ENCODE measurements around the gene HMCES. TPM values are rescaled to one million over a fixed set of nuclear protein-coding genes. Genes with fewer than 3 reads are reported as not detected.

The HMCES gene
- total and polyA plus RNA-seq, 2 of the 13 experiments (the other 11 are each of a cell fraction or from before 2014, with no cell fraction given) = 16.1 to 37.5 TPM

DNA sequence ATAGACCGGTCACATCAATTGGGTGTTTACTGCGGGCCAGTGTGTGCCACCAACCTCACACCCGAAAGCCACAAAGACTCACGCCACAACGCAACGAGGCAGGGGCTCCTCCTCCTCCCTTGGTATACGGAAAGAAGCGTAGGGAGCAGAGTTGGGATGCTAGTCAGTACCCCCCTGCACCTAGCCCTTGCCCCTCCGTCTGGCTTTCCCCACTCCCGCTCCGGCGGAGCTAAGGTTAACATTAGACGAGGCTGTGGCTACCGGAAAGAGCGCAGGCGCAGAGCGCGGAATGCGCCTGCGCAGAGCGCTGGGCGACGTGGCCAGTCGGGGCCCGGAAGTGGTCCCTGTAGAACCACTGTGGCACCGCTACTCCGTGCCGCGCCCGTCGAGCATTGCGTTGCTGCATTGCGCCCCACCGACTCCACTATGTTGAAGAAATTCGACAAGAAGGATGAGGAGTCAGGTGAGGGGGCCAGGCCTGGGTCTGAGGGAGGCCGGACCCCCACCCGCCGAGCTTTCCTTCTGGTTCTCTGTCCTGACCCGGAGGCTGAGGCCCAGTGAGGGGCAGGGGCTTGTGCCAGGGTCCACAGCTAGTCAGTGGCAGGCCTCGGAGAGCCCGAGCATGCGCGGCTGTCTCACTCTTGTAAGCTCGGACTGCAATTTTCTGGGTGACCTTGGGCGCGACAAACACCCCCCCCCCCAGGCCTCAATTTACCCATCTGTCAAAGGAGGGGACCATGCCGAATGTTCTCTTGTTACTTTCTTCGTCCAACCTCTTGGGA is 29.2 kb upstream of the HMCES start, which contains the start of gene COPG1 (continued):
- TF ChIP-seq, protein P1, sequence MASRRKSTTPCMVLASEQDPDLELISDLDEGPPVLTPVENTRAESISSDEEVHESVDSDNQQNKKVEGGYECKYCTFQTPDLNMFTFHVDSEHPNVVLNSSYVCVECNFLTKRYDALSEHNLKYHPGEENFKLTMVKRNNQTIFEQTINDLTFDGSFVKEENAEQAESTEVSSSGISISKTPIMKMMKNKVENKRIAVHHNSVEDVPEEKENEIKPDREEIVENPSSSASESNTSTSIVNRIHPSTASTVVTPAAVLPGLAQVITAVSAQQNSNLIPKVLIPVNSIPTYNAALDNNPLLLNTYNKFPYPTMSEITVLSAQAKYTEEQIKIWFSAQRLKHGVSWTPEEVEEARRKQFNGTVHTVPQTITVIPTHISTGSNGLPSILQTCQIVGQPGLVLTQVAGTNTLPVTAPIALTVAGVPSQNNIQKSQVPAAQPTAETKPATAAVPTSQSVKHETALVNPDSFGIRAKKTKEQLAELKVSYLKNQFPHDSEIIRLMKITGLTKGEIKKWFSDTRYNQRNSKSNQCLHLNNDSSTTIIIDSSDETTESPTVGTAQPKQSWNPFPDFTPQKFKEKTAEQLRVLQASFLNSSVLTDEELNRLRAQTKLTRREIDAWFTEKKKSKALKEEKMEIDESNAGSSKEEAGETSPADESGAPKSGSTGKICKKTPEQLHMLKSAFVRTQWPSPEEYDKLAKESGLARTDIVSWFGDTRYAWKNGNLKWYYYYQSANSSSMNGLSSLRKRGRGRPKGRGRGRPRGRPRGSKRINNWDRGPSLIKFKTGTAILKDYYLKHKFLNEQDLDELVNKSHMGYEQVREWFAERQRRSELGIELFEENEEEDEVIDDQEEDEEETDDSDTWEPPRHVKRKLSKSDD (CRISPR knock-in tag; IDR thresholded peaks at IDR 0.05; ENCODE audit: low read depth) = no peak
- TF ChIP-seq SRY (CRISPR knock-in tag; IDR thresholded peaks at IDR 0.05) = peak; percentile 82; the same call in 1 of the 2 replicates
- no peak; the same call in 1 of the 2 replicates for TF ChIP-seq ZNF792 (CRISPR knock-in tag; IDR thresholded peaks at IDR 0.05)
- no peak for TF ChIP-seq ZNF816 (CRISPR knock-in tag; IDR thresholded peaks at IDR 0.05; ENCODE audit: borderline replicate concordance)
- TF ChIP-seq, protein P2, sequence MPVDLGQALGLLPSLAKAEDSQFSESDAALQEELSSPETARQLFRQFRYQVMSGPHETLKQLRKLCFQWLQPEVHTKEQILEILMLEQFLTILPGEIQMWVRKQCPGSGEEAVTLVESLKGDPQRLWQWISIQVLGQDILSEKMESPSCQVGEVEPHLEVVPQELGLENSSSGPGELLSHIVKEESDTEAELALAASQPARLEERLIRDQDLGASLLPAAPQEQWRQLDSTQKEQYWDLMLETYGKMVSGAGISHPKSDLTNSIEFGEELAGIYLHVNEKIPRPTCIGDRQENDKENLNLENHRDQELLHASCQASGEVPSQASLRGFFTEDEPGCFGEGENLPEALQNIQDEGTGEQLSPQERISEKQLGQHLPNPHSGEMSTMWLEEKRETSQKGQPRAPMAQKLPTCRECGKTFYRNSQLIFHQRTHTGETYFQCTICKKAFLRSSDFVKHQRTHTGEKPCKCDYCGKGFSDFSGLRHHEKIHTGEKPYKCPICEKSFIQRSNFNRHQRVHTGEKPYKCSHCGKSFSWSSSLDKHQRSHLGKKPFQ (CRISPR knock-in tag; IDR thresholded peaks at IDR 0.05; ENCODE audit: insufficient replicate concordance) = peak; percentile 41
- no peak for TF ChIP-seq SCMH1 (CRISPR knock-in tag; IDR thresholded peaks at IDR 0.05; ENCODE audit: borderline replicate concordance)
- TF ChIP-seq MAZ (IDR thresholded peaks at IDR 0.05; ENCODE audit: borderline replicate concordance, low read depth, low read length) = no peak
- peak; percentile 23; the same call in 1 of the 2 replicates for TF ChIP-seq MAZ (CRISPR knock-in tag; IDR thresholded peaks at IDR 0.05; ENCODE audit: low read depth)
- TF ChIP-seq ZNF460 (CRISPR knock-in tag; IDR thresholded peaks at IDR 0.05; ENCODE audit: borderline replicate concordance) = no peak
- peak; percentile 62; the same call in 1 of the 2 replicates for TF ChIP-seq ZNF615 (CRISPR knock-in tag; IDR thresholded peaks at IDR 0.05; ENCODE audit: borderline replicate concordance)
- TF ChIP-seq ZNF484 (CRISPR knock-in tag; IDR thresholded peaks at IDR 0.05; ENCODE audit: borderline replicate concordance, low read depth) = no peak
- no peak for TF ChIP-seq ZNF75D (CRISPR knock-in tag; IDR thresholded peaks at IDR 0.05; ENCODE audit: borderline replicate concordance)
- TF ChIP-seq KAT2B (IDR thresholded peaks at IDR 0.05; ENCODE audit: borderline replicate concordance, low read depth, low read length) = no peak
- TF ChIP-seq, protein P3, sequence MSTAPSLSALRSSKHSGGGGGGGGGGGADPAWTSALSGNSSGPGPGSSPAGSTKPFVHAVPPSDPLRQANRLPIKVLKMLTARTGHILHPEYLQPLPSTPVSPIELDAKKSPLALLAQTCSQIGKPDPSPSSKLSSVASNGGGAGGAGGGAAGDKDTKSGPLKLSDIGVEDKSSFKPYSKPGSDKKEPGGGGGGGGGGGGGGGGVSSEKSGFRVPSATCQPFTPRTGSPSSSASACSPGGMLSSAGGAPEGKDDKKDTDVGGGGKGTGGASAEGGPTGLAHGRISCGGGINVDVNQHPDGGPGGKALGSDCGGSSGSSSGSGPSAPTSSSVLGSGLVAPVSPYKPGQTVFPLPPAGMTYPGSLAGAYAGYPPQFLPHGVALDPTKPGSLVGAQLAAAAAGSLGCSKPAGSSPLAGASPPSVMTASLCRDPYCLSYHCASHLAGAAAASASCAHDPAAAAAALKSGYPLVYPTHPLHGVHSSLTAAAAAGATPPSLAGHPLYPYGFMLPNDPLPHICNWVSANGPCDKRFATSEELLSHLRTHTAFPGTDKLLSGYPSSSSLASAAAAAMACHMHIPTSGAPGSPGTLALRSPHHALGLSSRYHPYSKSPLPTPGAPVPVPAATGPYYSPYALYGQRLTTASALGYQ (CRISPR knock-in tag; IDR thresholded peaks at IDR 0.05) = 0 out of 2 replicates have a peak, but pooled peaks have one; percentile 12
- TF ChIP-seq, protein P4, sequence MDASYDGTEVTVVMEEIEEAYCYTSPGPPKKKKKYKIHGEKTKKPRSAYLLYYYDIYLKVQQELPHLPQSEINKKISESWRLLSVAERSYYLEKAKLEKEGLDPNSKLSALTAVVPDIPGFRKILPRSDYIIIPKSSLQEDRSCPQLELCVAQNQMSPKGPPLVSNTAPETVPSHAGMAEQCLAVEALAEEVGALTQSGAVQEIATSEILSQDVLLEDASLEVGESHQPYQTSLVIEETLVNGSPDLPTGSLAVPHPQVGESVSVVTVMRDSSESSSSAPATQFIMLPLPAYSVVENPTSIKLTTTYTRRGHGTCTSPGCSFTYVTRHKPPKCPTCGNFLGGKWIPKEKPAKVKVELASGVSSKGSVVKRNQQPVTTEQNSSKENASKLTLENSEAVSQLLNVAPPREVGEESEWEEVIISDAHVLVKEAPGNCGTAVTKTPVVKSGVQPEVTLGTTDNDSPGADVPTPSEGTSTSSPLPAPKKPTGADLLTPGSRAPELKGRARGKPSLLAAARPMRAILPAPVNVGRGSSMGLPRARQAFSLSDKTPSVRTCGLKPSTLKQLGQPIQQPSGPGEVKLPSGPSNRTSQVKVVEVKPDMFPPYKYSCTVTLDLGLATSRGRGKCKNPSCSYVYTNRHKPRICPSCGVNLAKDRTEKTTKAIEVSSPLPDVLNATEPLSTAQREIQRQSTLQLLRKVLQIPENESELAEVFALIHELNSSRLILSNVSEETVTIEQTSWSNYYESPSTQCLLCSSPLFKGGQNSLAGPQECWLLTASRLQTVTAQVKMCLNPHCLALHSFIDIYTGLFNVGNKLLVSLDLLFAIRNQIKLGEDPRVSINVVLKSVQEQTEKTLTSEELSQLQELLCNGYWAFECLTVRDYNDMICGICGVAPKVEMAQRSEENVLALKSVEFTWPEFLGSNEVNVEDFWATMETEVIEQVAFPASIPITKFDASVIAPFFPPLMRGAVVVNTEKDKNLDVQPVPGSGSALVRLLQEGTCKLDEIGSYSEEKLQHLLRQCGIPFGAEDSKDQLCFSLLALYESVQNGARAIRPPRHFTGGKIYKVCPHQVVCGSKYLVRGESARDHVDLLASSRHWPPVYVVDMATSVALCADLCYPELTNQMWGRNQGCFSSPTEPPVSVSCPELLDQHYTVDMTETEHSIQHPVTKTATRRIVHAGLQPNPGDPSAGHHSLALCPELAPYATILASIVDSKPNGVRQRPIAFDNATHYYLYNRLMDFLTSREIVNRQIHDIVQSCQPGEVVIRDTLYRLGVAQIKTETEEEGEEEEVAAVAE (CRISPR knock-in tag; IDR thresholded peaks at IDR 0.05; ENCODE audit: borderline replicate concordance) = 0 out of 2 replicates have a peak, but pooled peaks have one; percentile 10
- no peak for TF ChIP-seq ZFYVE20 (CRISPR knock-in tag; IDR thresholded peaks at IDR 0.05; ENCODE audit: borderline replicate concordance, low read depth)
- TF ChIP-seq ZKSCAN8 (CRISPR knock-in tag; IDR thresholded peaks at IDR 0.05; ENCODE audit: borderline replicate concordance) = no peak
